ENCODE measurements around the gene ZBTB3. TPM values are rescaled to one million over a fixed set of nuclear protein-coding genes. Genes with fewer than 3 reads are reported as not detected.

ZBTB3 gene
- total and polyA plus RNA-seq, 2 of the 13 experiments (the other 11 are each of a cell fraction or from before 2014, with no cell fraction given): 3.4 to 5.2 TPM

DNA sequence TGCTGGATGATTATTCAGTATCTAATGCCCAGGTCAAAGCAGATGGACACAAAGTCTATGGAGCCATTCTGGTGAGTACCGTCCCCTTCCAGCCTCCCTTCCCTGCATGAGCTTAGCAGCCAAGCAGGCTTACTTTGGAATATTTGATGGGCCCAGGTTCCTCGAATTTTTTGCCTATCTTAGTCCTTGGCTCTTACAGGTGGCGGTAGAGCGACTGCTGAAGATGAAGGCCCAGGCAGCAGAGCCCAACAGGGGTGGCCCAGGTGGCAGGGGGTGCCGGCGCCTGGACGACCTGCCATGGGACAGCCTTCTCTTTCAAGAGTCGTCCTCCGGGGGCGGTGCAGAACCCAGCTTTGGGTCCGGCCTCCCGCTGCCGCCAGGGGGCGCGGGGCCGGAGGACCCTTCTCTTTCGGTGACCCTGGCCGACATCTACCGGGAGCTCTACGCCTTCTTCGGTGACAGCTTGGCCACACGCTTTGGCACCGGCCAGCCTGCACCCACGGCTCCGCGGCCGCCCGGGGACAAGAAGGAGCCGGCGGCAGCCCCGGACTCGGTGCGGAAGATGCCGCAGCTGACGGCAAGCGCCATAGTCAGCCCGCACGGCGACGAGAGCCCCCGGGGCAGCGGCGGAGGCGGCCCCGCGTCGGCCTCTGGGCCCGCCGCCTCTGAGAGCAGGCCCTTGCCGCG, 32.5 kb upstream of the ZBTB3 start (continued):
- TF ChIP-seq, protein P1, sequence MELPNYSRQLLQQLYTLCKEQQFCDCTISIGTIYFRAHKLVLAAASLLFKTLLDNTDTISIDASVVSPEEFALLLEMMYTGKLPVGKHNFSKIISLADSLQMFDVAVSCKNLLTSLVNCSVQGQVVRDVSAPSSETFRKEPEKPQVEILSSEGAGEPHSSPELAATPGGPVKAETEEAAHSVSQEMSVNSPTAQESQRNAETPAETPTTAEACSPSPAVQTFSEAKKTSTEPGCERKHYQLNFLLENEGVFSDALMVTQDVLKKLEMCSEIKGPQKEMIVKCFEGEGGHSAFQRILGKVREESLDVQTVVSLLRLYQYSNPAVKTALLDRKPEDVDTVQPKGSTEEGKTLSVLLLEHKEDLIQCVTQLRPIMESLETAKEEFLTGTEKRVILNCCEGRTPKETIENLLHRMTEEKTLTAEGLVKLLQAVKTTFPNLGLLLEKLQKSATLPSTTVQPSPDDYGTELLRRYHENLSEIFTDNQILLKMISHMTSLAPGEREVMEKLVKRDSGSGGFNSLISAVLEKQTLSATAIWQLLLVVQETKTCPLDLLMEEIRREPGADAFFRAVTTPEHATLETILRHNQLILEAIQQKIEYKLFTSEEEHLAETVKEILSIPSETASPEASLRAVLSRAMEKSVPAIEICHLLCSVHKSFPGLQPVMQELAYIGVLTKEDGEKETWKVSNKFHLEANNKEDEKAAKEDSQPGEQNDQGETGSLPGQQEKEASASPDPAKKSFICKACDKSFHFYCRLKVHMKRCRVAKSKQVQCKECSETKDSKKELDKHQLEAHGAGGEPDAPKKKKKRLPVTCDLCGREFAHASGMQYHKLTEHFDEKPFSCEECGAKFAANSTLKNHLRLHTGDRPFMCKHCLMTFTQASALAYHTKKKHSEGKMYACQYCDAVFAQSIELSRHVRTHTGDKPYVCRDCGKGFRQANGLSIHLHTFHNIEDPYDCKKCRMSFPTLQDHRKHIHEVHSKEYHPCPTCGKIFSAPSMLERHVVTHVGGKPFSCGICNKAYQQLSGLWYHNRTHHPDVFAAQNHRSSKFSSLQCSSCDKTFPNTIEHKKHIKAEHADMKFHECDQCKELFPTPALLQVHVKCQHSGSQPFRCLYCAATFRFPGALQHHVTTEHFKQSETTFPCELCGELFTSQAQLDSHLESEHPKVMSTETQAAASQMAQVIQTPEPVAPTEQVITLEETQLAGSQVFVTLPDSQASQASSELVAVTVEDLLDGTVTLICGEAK (IDR thresholded peaks at IDR 0.05): no peak
- TF ChIP-seq, protein P1 (CRISPR knock-in tag; IDR thresholded peaks at IDR 0.05): 0 out of 2 replicates have a peak, but pooled peaks have one; percentile 3
- TF ChIP-seq ZNF546 (CRISPR knock-in tag; conservative IDR thresholded peaks at IDR 0.05): peak; percentile 9; the same call in 1 of the 2 replicates
- TF ChIP-seq STAG1 (CRISPR knock-in tag; IDR thresholded peaks at IDR 0.05): peak; percentile 63
- TF ChIP-seq TMF1 (CRISPR knock-in tag; IDR thresholded peaks at IDR 0.05; ENCODE audit: low read depth): no peak
- no peak for TF ChIP-seq ZNF24 (IDR thresholded peaks at IDR 0.05)
- no peak for TF ChIP-seq ZNF234 (CRISPR knock-in tag; conservative IDR thresholded peaks at IDR 0.05)
- TF ChIP-seq RBM39 (IDR thresholded peaks at IDR 0.05; ENCODE audit: low read depth, low read length, poor library complexity, severe bottlenecking): peak; percentile 24
- no peak for TF ChIP-seq SP2 (CRISPR knock-in tag; IDR thresholded peaks at IDR 0.05)
